ENCODE results near the gene ALPL.

- TF ChIP-seq CTCF (conservative IDR thresholded peaks at IDR 0.05) (no peak), EZH2 (IDR thresholded peaks at IDR 0.05; ENCODE audit: low read depth) (no peak)
Measured at GRCh38 chr1:21598417-21598816, 89.2 kb downstream of the ALPL start.
